ENCODE results near the gene FAM174B.
"Not testable (repeated sequence)": the region's sequence is repeated elsewhere in the genome, so short reads cannot be mapped to it uniquely, and the experiment has no call there.

Gene FAM174B

DNA sequence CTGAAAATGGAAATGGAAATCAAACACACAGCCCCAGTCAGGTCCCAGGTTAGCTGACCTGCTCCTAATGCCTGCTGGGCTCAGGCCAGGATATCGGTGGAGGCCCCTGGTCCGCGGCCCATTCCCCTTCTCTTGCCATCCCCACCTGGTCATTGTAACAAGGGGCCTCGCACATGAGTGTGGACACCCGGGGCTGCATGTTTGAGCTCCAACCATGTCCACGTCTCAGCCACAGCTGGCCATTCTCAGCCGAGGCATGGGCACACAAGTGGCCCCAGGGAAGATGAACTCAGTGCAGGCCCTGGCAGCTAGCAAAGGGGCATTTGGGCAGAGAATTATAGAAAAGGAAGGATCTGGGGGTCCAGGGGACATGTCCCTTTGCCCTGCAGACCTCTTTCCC, 41.7 kb downstream of the FAM174B start:
- DNase-seq (ENCODE audit: insufficient read length, low spot score) (no peak), FAIRE-seq (no peak)
- no peak for TF ChIP-seq POLR2A (IDR thresholded peaks at IDR 0.05; ENCODE audit: low read depth, low read length)

DNA sequence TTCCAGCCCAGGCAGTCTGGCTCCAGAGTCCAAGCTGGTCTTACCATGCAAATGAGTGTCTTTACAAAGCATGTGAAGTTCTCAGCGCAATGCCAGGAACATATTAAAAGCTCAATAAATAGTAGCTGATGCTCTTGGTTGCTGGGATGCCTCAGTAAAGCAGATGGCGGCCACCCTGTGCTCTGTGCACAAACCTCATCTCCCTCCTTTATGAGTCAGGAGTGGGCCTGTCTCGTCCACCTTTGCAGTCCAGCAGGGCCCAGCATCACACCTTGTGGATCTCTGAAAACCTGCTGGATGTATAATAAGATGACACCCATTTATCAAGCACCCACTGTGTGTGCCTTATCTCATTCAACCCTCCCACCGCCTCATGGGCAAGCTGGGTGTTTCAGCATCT, 42.7 kb downstream of the FAM174B start:
- DNase-seq (ENCODE audit: insufficient read length, low spot score): no peak
- no peak for TF ChIP-seq POLR2A (IDR thresholded peaks at IDR 0.05; ENCODE audit: low read depth, low read length)
- no peak for FAIRE-seq

DNA sequence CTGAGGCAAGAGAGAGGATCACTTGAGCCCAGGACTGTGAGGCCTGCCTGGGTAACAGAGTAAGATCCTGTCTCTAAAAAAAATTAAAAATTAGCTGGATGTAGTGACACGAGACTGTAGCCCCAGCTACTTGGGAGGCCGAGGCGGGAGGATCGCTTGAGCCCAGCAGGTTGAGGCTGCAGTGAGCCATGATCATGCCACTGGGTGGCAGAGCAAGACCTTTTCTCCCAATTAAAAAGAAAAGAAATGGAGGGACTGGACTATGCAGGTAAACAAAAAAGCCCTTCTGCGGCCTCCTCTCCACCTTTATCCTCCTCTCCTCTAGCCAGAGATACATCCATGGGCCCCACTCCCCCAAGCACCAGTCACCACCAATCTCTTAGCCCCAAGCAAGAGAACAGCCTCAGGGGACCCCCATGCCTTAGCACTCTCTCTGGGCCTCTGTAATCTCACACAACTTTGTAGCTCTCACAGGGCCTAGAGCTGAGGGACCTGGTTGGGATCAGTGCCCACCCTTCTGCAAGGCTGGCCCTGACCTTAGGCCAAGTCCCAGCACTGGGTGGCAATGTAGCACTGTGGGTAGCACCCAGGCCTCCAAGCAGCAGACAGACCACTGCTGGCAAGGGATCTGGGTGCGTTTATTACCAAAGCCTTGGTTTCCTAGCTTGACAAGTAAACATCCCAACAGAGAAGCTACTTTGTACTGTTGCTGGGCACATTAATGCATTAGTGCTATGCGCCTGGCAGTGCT, 43.4 kb downstream of the FAM174B start:
- no peak for FAIRE-seq
- DNase-seq (ENCODE audit: insufficient read length, low spot score): no peak
- TF ChIP-seq POLR2A (IDR thresholded peaks at IDR 0.05; ENCODE audit: low read depth, low read length): no peak

DNA sequence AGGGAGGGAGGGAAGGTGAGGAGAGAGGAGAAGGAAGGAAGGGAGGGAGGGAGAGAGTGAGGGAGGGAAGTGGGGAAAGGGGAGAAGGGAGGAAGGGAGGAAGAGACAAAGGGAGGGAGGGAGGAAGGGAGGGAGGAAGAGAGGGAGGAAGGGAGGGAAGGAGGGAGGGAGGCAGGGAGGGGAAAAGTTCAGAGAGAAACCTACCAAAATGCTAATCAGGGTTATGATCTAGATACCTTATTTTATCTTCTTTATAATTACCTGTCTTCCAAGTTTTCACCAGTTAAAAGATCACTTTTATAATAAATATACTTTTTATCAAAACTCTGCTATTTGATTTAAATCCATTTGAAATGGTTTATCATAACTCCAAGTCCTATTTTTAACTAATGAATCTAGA, 44.4 kb downstream of the FAM174B start:
- no peak for TF ChIP-seq POLR2A (IDR thresholded peaks at IDR 0.05; ENCODE audit: low read depth, low read length)
- no peak for FAIRE-seq
- no peak for DNase-seq (ENCODE audit: insufficient read length, low spot score)

DNA sequence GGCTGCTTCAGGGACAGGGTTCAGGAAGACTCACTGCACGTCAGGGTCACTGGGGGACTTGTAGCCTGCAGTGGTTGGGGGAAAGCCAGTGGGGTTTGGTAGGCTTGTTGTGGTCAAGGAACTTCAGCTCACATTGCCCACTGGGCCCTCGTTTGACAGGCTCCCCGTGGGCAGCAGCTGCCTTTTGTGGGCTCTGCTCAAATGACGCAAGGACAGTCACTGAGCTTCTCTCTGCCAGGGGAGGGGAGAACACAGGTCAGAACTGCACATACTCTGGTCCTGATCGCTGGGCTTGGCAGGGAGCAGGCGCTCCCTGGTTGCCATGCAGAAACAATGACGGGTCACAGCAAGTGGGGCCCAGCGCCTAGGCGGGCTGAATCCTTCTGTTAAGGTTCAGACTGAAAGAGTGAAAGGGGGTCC, 45.5 kb downstream of the FAM174B start:
- DNase-seq (ENCODE audit: insufficient read length, low spot score) (no peak), FAIRE-seq (no peak)
- TF ChIP-seq POLR2A (IDR thresholded peaks at IDR 0.05; ENCODE audit: low read depth, low read length): no peak

DNA sequence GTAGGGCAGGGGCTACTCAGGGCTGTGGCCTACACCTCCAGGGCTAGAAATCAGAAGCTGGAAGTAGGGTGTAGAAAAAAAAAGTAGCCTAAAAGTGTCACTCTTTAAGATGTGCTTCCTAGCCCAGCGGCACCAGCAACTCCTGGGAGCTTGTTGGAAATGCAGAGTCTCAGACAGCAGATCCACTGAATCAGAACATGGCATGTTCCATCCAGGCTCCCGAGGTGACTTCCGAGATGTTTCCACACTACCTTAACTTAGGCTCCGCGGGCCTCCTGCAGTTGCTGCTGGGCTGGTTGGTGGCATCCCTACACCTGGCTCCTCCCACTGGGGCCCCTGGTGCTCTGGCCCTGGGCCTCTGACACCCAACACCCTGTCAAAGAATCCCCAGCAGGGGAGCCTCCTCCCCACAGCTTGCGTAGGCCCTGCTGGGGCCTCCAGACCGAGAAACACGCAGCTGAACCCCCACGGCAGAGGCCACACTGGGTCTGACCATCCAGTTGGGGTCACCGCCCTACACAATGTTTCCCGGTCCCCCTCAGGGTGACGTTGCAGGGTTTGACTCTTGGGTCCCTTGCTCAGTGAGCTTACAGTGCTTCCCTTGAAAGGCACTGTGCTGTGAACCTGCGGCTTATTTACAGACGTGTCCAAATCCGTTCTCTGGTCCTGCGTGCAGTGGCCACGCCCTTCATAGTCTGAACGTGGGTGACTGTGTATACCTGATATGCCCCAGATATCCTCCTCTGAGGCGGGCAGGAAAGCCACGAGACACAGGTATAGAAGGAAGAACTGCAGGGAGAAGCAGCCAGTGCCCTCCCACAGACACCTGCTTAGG, 46.5 kb downstream of the FAM174B start:
- no peak for DNase-seq (ENCODE audit: insufficient read length, low spot score)
- FAIRE-seq: no peak
- TF ChIP-seq POLR2A (IDR thresholded peaks at IDR 0.05; ENCODE audit: low read depth, low read length): no peak

DNA sequence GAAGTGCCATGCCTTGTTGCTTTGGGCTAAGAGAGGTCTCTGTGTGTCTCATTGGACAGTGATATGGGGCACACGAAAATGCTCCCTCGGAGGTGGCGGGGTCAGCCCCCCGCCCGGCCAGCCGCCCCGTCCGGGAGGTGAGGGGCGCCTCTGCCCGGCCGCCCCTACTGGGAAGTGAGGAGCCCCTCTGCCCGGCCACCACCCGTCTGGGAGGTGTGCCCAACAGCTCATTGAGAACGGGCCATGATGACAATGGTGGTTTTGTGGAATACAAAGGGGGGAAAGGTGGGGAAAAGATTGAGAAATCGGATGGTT, 48.8 kb downstream of the FAM174B start:
- not testable (repeated sequence) for FAIRE-seq; DNase-seq (ENCODE audit: insufficient read length, low spot score)

DNA sequence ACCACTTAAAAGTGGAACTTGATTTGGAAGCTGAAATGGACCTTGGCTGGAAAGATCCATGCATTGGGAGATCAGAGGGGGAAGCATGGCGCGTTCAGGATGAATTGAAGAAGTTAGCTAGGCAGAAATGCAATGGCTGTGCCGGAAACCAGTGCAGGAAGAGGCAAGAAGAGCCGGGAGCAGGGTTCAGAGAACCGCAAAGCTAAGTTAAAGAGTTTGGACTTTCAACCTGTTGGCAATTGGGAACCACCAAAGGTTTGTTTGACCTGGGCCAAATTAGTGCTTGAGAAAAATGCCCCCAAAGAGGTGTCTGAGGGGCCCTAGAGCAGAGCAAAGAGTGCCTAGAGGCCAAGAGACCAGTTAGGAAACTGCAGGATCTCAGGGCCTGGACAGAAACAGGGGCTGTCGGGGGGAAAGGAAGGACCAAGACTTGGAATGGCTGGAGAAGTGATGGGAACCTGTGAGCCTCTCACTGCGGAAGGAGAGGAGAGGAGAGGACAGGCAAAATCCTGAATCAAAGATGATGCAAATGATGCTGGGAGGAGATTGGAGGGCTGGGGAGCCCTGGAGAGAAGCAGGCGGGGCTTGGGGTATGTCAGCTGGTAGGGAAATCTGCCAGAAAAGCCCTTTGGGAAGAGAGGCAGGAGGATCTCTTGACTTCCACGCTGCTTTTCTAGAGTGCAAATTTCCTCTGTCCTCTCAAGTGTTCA, 49.3 kb downstream of the FAM174B start:
- no peak for TF ChIP-seq POLR2A (IDR thresholded peaks at IDR 0.05; ENCODE audit: low read depth, low read length)
- no peak for DNase-seq (ENCODE audit: insufficient read length, low spot score)
- FAIRE-seq: no peak

DNA sequence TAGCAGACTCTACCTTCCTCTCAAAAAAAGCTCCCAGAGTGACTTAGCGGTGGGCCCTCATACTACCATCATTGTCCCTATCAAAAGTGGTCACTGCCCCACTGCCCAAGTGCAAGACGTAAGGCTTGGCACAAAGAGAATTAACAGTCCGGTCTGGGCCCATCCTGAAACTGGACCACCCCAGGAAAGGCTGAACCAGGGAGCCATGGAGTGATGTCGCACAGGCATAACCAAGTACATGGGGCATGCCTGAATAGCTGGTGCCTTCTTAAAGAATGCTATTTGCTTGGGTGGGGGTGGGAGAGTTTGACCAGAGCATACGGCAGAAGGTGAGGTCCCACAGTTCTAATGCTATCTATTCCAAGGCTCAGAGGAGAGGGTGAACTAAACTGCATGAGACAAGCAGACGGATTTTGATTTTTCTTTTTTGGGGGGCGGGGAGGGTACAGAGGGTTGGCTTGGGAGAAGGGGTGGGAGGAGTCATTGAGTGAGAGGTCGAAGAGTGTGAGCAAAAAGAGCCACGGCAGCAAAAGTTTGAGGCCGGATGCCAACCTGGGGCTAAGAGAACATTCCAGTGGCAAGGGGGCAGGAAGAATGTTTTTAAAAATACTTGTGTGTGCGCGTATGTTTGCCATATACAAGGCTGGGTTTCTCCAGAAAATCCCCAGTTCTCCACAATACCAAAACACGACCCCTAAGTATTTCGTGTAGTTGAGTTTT, 50.2 kb downstream of the FAM174B start:
- DNase-seq (ENCODE audit: insufficient read length, low spot score) (no peak), FAIRE-seq (no peak)
- TF ChIP-seq POLR2A (IDR thresholded peaks at IDR 0.05; ENCODE audit: low read depth, low read length): no peak

DNA sequence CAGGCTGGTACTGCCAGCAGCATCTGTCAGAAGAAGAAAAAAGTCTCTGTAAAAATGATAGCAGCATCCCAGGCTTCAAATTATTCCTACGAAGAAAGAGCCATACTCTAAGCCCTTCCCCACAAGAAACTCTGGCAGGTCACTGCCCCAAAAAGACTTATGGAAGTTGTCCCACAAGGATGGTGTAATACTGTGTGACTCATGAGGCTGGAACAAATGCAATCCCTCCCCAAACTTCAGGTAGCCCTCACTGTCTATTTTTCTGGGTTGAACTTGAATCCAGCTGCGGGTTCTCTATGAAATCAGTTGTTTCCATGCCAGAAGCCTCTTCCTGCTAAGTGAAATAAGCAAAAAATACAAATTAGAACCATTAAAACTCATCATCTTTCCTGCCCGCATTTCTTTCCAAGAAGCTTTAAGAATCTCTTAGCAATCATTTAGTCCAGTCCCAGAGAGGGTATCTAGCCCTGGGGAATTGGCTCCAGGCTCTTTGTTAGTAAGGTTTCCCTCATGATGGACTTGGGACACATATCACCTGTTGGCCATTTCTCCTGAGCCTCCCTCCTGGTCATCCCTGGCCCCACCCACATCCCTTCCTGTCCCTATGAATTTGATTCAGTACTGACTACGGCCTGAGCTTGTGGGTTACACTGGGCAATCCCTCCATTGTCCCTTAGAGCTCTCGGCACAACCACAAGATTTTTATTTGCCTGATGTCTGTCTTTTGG, 51.7 kb downstream of the FAM174B start:
- DNase-seq (ENCODE audit: insufficient read length, low spot score) (no peak), FAIRE-seq (no peak)
- no peak for TF ChIP-seq POLR2A (IDR thresholded peaks at IDR 0.05; ENCODE audit: low read depth, low read length)

DNA sequence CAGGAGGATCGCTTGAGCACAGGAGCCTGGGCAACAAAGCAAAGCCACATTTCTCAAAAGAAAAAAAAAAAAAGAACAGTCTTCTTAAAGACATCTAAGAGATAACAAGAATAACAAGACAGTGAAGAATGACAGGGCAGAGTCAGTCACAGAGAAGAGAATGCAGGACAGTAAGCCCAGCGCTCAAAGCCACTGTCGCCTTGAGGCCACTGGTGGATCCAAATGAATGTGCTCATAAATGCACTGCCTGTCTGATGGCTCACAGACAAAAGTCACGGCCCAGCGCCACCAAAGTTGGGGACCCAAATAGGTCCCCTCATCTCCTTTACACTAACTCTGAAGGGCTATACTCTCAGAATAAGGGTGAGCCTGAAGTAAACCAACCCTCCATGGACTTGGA, 52.3 kb downstream of the FAM174B start:
- DNase-seq (ENCODE audit: insufficient read length, low spot score) (no peak), FAIRE-seq (no peak)
- TF ChIP-seq POLR2A (IDR thresholded peaks at IDR 0.05; ENCODE audit: low read depth, low read length): no peak

DNA sequence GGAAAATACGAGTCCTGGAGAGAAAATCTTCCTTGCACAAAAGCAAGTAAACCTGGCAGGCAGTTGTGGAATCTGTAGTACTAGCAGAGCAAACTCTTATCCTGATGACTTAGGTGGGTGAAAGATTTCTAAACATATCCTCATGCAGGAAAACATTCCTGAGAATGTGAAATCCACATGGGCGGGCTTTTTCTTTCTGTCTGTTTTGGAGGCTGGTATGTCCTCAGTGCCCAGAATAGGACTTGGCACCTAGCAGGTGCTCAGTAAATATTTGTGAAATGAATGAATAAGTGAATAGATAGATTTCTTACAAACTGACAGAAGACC, 53.3 kb downstream of the FAM174B start:
- no peak for TF ChIP-seq POLR2A (IDR thresholded peaks at IDR 0.05; ENCODE audit: low read depth, low read length)
- no peak for FAIRE-seq

DNA sequence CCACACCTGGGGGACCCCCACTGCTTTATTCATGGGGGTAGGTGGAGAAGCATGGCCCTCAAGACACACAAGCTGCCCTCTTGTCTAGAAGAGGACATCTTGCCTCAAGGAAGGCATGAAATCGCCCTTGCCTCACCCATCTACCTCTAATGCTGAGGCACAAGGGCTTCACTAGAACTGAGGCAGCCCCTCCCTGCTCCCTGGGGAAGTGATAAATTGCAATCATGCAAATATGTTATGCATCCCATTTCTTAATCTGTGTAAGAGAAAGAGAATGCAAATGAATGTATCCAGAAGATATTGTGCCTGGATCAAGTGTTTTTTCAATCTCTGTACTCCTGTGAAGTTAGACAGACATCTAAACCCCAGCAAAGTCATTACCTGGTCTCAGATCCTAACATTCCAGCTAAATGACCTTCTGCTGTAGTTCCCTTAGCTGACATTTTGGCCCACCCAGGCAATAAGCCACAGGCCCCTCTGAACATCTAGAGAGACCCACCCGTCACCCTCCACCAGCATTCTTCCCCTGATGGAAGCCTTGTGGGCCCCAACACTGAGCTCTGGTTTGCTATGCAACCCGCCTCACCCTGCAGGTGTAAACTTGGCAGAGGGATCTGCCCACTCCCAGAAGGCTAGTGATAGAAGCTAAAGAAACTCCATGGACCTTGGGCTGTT, 53.8 kb downstream of the FAM174B start:
- TF ChIP-seq POLR2A (IDR thresholded peaks at IDR 0.05; ENCODE audit: low read depth, low read length): no peak
- DNase-seq (ENCODE audit: insufficient read length, low spot score) (no peak), FAIRE-seq (no peak)

More for the DNA sequence above, 53.3 kb downstream of the FAM174B start:
- no peak for DNase-seq (ENCODE audit: insufficient read length, low spot score)

All from H54 (cell line).